GM23338 (cell line): Measurements from ENCODE around the gene ATF4. TPM values are rescaled to one million over a fixed set of nuclear protein-coding genes. Genes with fewer than 3 reads are reported as not detected.

Experiments
- ATAC-seq: fragments of 200-7000 bp; cut with Tn5 transposase; 3 replicates; pipeline ENCODE4 v1.9.1; 2020
- DNase-seq: peaks from one replicate; pipeline ENCODE4 v3.0.0-alpha.2; 2015; ENCODE audit warnings: low spot score
- H2AFZ ChIP-seq: fragments of 200-600 bp; sonication (generic); 2 replicates; pipeline ENCODE4 v1.8.0; 2016; ENCODE audit warnings: antibody characterized with exemption, mild to moderate bottlenecking, moderate library complexity
- H3F3A ChIP-seq: fragments of 200-600 bp; sonication (generic); replicated peaks from 2 replicates; pipeline ENCODE4 v1.8.0; 2017; ENCODE audit warnings: antibody characterized with exemption, mixed run types, low read depth
- H3K27ac ChIP-seq: fragments of 200-600 bp; sonication (generic); 2 replicates; pipeline ENCODE4 v1.6.1; 2016; ENCODE audit warnings: low read depth
- H3K27me3 ChIP-seq: fragments of 200-600 bp; sonication (generic); 2 replicates; pipeline ENCODE4 v1.8.0; 2016; ENCODE audit warnings: mild to moderate bottlenecking, mixed run types, moderate library complexity; ENCODE audit not compliant: insufficient read depth
- H3K36me3 ChIP-seq: fragments of 200-600 bp; sonication (generic); 2 replicates; pipeline ENCODE4 v1.8.0; 2016; ENCODE audit warnings: mild to moderate bottlenecking; ENCODE audit not compliant: insufficient read depth
- H3K4me1 ChIP-seq: fragments of 200-600 bp; sonication (generic); 2 replicates; pipeline ENCODE4 v1.8.0; 2016; ENCODE audit warnings: mild to moderate bottlenecking, moderate library complexity; ENCODE audit not compliant: insufficient read depth
- H3K4me2 ChIP-seq: fragments of 200-600 bp; sonication (generic); 2 replicates; pipeline ENCODE4 v1.7.1; 2017; ENCODE audit warnings: mixed run types
- H3K4me3 ChIP-seq: fragments of 200-600 bp; sonication (generic); 2 replicates; pipeline ENCODE4 v1.6.1; 2016; ENCODE audit warnings: mixed run types
- H3K79me2 ChIP-seq: fragments of 200-600 bp; sonication (generic); replicated peaks from 2 replicates; pipeline ENCODE4 v1.8.0; 2017; ENCODE audit warnings: mild to moderate bottlenecking; ENCODE audit not compliant: insufficient read depth
- H3K9me2 ChIP-seq: fragments of 200-600 bp; sonication (generic); 2 replicates; pipeline ENCODE4 v1.8.0; 2017; ENCODE audit not compliant: insufficient read depth
- H4K20me1 ChIP-seq: fragments of 200-600 bp; sonication (generic); replicated peaks from 2 replicates; pipeline ENCODE4 v1.8.0; 2017; ENCODE audit warnings: mild to moderate bottlenecking; ENCODE audit not compliant: insufficient read depth
- H3K27ac Mint-ChIP-seq: 2 replicates; pipeline ENCODE4 v1.8.0; 2020; ENCODE audit warnings: inconsistent platforms, mild to moderate bottlenecking, moderate library complexity, mixed read lengths
- H3K27me3 Mint-ChIP-seq: 3 replicates; pipeline ENCODE4 v1.8.0; 2022; ENCODE audit warnings: low read depth, mild to moderate bottlenecking, moderate library complexity, mixed read lengths, inconsistent platforms; ENCODE audit not compliant: insufficient read depth, poor library complexity
- H3K36me3 Mint-ChIP-seq: 3 replicates; pipeline ENCODE4 v1.8.0; 2021; ENCODE audit warnings: low read depth, mild to moderate bottlenecking, inconsistent platforms, moderate library complexity, mixed read lengths
- H3K4me1 Mint-ChIP-seq: 3 replicates; pipeline ENCODE4 v1.8.0; 2020; ENCODE audit warnings: mild to moderate bottlenecking, inconsistent platforms, mixed read lengths
- H3K4me3 Mint-ChIP-seq: 3 replicates; pipeline ENCODE4 v1.8.0; 2021; ENCODE audit warnings: moderate library complexity, mild to moderate bottlenecking, inconsistent platforms, mixed read lengths
- H3K9me3 Mint-ChIP-seq: 3 replicates; pipeline ENCODE4 v1.8.0; 2020; ENCODE audit warnings: moderate library complexity, mild to moderate bottlenecking, inconsistent platforms, mixed read lengths
- CREB1 ChIP-seq: fragments of 250-450 bp; sonication (Bioruptor Pico); IDR thresholded peaks from 2 replicates; pipeline ENCODE4 v1.5.0; 2020; ENCODE audit warnings: low read depth, mild to moderate bottlenecking, moderate library complexity
- ETS1 ChIP-seq: IDR thresholded peaks from 2 replicates; pipeline ENCODE4 v1.6.1; 2016; ENCODE audit warnings: antibody characterized with exemption
- EZH2 ChIP-seq: fragments of 200-600 bp; sonication (generic); IDR thresholded peaks from one replicate; pipeline ENCODE4 v1.8.0; 2017; ENCODE audit warnings: antibody characterized with exemption, mild to moderate bottlenecking, low read depth; ENCODE audit not compliant: unreplicated experiment
- EZH2phosphoT487 ChIP-seq: fragments of 200-600 bp; sonication (generic); IDR thresholded peaks from one replicate; pipeline ENCODE4 v1.8.1; 2018; ENCODE audit warnings: antibody characterized with exemption; ENCODE audit not compliant: unreplicated experiment
- REST ChIP-seq: IDR thresholded peaks from one replicate; pipeline ENCODE4 v1.6.1; 2018; ENCODE audit warnings: antibody characterized with exemption; ENCODE audit not compliant: unreplicated experiment
- STAT1 ChIP-seq: IDR thresholded peaks from one replicate; pipeline ENCODE4 v1.6.1; 2016; ENCODE audit warnings: antibody characterized with exemption; ENCODE audit not compliant: unreplicated experiment
- ZNF462 ChIP-seq: fragments of 250-450 bp; sonication (Bioruptor Pico); IDR thresholded peaks from 2 replicates; pipeline ENCODE4 v1.5.0; 2020; ENCODE audit warnings: mild to moderate bottlenecking, moderate library complexity
- polyA plus RNA-seq: library from polyadenylated mRNA; unstranded; fragments of >200 nt; fragmentation: Nextera tagmentation; extraction: Ambion mirVana; gene quantifications from 2 replicates; pipeline ENCODE4 v1.2.1, GENCODE V29; 2016
- total RNA-seq: library from RNA; depleted of rRNA; stranded (reverse); fragments of >200 nt; shearing (Covaris generic); gene quantifications from 2 replicates; pipeline ENCODE4 v1.2.3, GENCODE V29; 2014

The ATF4 gene
- total and polyA plus RNA-seq, 2 experiments from 2014 or later = 446 to 553 TPM

- Mint-ChIP-seq H3K36me3 (no peaks in the 10 kb centered on the region), H3K27me3 (peaks cover 45% of the 10 kb centered on the region), H3K4me1 (peaks cover 21% of the 10 kb centered on the region), H3K4me3 (no peak overlapping the region), H3K27ac (no peak overlapping the region), H3K9me3 (no peaks in the 10 kb centered on the region)
- peaks cover 41% of the 10 kb centered on the region for H3K27me3 ChIP-seq
- H3K4me3 ChIP-seq = no peak overlapping the region
- H3K4me1 ChIP-seq = no peaks in the 10 kb centered on the region; the same call in 1 of the 2 replicates
- no peaks in the 10 kb centered on the region for H3K9me2 ChIP-seq
- H3K27ac ChIP-seq = no peak overlapping the region
- DNase-seq = no peak
- no peak overlapping the region for H3K4me2 ChIP-seq
- no peaks in the 10 kb centered on the region for H3K36me3 ChIP-seq
- no peaks in the 10 kb centered on the region for H3K79me2 ChIP-seq
- H2AFZ ChIP-seq = no peak overlapping the region
- H3F3A ChIP-seq = 0 out of 2 replicates have a peak, but pooled peaks cover 3% of the 10 kb centered on the region
- H4K20me1 ChIP-seq = peaks cover 11% of the 10 kb centered on the region; the same call in 1 of the 2 replicates
- TF ChIP-seq REST (no peak), STAT1 (no peak), ETS1 (no peak), EZH2 (no peak), EZH2phosphoT487 (no peak), ZNF462 (CRISPR knock-in tag) (no peak), CREB1 (no peak)
- ATAC-seq = no peak
Measured at GRCh38 chr22:39554151-39554550, 33.8 kb downstream of the ATF4 start.
